ENCODE results near the gene DESI1. TPM values are rescaled to one million over a fixed set of nuclear protein-coding genes. Genes with fewer than 3 reads are reported as not detected.
A peak's percentile ranks its signal among the peaks of the same experiment; 100 is the strongest.

DESI1 gene
- total and polyA plus RNA-seq, 2 of the 13 experiments (the other 11 are each of a cell fraction or from before 2014, with no cell fraction given): 21.6 to 29.2 TPM

DNA sequence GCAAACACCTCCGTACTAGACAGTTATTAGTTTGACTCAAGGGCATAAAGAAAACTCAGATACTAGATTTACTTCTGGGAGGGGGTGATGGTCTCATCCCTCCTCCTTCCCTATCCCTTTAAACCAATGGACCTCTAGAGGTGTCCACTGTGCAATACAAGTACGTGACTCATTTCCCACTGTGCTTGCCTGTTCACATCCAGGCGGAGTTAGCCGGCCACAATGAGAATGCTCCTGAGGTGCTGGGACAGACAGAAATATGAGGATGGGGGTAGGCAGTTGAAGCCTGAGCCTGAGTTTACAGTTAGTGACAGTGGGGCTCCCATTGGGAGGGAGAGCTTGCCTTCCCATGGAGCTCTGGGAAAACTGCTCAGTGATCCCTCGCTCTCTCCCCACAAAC is 22.8 kb downstream of the DESI1 start:
- ChIA-PET POLR2A (interaction anchor here (0.8 kb wide), 1 partner anchor 8 kb away, joined by 3 read pairs; the partner anchor contains the start of gene PMM1), CTCF (ENCODE audit: low intra/inter-chr PET ratio, low total read pairs) (interaction anchor here (1.3 to 4.8 kb wide), 2 partner anchors 21 to 71 kb away, joined by 5 to 77 read pairs; no protein-coding TSS in a partner anchor)
- no TSS peak for BruUV-seq (replicated peaks)
- ATAC-seq: peak; percentile 11; the same call in 1 of the 3 replicates
- Histone ChIP-seq H3K79me2 (ENCODE audit: insufficient read depth, low read length) (no peaks in the 10 kb centered on the region), H3K9ac (ENCODE audit: insufficient read depth, low read depth, low read length) (no peak overlapping the region), H3K27me3 (ENCODE audit: control insufficient read depth in 1 of 2, insufficient read depth in 2 of 2, low read length in 2 of 2) (no peaks in the 10 kb centered on the region), H3K9me3 (ENCODE audit: low read length) (no peaks in the 10 kb centered on the region), H4K20me1 (ENCODE audit: insufficient read depth, low read length) (no peaks in the 10 kb centered on the region), H2AFZ (ENCODE audit: low read length) (no peak overlapping the region), H3K4me1 (ENCODE audit: insufficient read depth, low read length) (peaks cover 27% of the 10 kb centered on the region), H3K4me3 (replicated peaks in 1 of 3; ENCODE audit: insufficient read depth in 1 of 3, low read depth in 2 of 3, low read length in 3 of 3) (no peak overlapping the region), H3K27ac (ENCODE audit: extremely low read length, insufficient read depth, low read length) (no peak overlapping the region), H3K36me3 (replicated peaks in 1 of 2; ENCODE audit: control insufficient read depth in 1 of 2, insufficient read depth in 2 of 2, low read length in 2 of 2) (peaks cover 9 to 18% of the 10 kb centered on the region in 2 experiments; a peak in 4 of 5 replicates), H3K4me2 (ENCODE audit: low read depth, low read length) (no peak overlapping the region)
- intact Hi-C loops (cut with micrococcal nuclease; ENCODE audit: unreplicated experiment): no loop called here
- DNase-seq (ENCODE audit: low spot score): no peak
- FAIRE-seq: no peak
- in situ Hi-C loops (cut with HindIII; ENCODE audit: extremely low pct_ligation_motif_present, low pct_unique_long_range_greater_than_20kb): no loop called here
- 91% methylated on average over 5 of the region's 5 CpGs for WGBS (ENCODE audit: low lambda C conversion rate)
- TF ChIP-seq KAT7 (CRISPR knock-in tag; IDR thresholded peaks at IDR 0.05; ENCODE audit: borderline replicate concordance) (no peak), THAP11 (CRISPR knock-in tag; IDR thresholded peaks at IDR 0.05) (no peak), ATRX (CRISPR knock-in tag; IDR thresholded peaks at IDR 0.05; ENCODE audit: borderline replicate concordance) (no peak), ZNF121 (CRISPR knock-in tag; IDR thresholded peaks at IDR 0.05) (no peak), FOXP1 (IDR thresholded peaks at IDR 0.05) (no peak), FOXP1 (CRISPR knock-in tag; IDR thresholded peaks at IDR 0.05) (no peak), ZBTB3 (CRISPR knock-in tag; IDR thresholded peaks at IDR 0.05; ENCODE audit: borderline replicate concordance, low read depth) (no peak), HOXD1 (CRISPR knock-in tag; IDR thresholded peaks at IDR 0.05) (no peak), SP1 (IDR thresholded peaks at IDR 0.05) (no peak), SP1 (CRISPR knock-in tag; IDR thresholded peaks at IDR 0.05) (no peak), ZNF547 (CRISPR knock-in tag; IDR thresholded peaks at IDR 0.05) (no peak), PAWR (CRISPR knock-in tag; IDR thresholded peaks at IDR 0.05; ENCODE audit: borderline replicate concordance) (no peak), KAT8 (CRISPR knock-in tag; IDR thresholded peaks at IDR 0.05) (no peak), CC2D1A (CRISPR knock-in tag; IDR thresholded peaks at IDR 0.05) (no peak), AKAP8 (CRISPR knock-in tag; IDR thresholded peaks at IDR 0.05) (no peak), SOX6 (IDR thresholded peaks at IDR 0.05) (no peak), SOX6 (CRISPR knock-in tag; IDR thresholded peaks at IDR 0.05) (no peak), SIN3A (IDR thresholded peaks at IDR 0.05; ENCODE audit: borderline replicate concordance, low read depth, low read length) (no peak)
- TF ChIP-seq, protein P1, sequence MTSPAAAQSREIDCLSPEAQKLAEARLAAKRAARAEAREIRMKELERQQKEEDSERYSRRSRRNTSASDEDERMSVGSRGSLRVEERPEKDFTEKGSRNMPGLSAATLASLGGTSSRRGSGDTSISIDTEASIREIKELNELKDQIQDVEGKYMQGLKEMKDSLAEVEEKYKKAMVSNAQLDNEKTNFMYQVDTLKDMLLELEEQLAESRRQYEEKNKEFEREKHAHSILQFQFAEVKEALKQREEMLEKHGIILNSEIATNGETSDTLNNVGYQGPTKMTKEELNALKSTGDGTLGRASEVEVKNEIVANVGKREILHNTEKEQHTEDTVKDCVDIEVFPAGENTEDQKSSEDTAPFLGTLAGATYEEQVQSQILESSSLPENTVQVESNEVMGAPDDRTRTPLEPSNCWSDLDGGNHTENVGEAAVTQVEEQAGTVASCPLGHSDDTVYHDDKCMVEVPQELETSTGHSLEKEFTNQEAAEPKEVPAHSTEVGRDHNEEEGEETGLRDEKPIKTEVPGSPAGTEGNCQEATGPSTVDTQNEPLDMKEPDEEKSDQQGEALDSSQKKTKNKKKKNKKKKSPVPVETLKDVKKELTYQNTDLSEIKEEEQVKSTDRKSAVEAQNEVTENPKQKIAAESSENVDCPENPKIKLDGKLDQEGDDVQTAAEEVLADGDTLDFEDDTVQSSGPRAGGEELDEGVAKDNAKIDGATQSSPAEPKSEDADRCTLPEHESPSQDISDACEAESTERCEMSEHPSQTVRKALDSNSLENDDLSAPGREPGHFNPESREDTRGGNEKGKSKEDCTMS (CRISPR knock-in tag; conservative IDR thresholded peaks at IDR 0.05): no peak
- TF ChIP-seq, protein P2, sequence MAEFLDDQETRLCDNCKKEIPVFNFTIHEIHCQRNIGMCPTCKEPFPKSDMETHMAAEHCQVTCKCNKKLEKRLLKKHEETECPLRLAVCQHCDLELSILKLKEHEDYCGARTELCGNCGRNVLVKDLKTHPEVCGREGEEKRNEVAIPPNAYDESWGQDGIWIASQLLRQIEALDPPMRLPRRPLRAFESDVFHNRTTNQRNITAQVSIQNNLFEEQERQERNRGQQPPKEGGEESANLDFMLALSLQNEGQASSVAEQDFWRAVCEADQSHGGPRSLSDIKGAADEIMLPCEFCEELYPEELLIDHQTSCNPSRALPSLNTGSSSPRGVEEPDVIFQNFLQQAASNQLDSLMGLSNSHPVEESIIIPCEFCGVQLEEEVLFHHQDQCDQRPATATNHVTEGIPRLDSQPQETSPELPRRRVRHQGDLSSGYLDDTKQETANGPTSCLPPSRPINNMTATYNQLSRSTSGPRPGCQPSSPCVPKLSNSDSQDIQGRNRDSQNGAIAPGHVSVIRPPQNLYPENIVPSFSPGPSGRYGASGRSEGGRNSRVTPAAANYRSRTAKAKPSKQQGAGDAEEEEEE (CRISPR knock-in tag; IDR thresholded peaks at IDR 0.05; ENCODE audit: borderline replicate concordance): no peak
- TF ChIP-seq, protein P3, sequence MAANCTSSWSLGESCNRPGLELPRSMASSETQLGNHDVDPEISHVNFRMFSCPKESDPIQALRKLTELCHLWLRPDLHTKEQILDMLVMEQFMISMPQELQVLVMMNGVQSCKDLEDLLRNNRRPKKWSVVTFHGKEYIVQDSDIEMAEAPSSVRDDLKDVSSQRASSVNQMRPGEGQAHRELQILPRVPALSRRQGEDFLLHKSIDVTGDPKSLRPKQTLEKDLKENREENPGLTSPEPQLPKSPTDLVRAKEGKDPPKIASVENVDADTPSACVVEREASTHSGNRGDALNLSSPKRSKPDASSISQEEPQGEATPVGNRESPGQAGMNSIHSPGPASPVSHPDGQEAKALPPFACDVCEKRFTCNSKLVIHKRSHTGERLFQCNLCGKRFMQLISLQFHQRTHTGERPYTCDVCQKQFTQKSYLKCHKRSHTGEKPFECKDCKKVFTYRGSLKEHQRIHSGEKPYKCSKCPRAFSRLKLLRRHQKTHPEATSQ (CRISPR knock-in tag; IDR thresholded peaks at IDR 0.05; ENCODE audit: borderline replicate concordance): no peak

Data from HepG2 (cell line).